Activated CD8-positive, alpha-beta memory T cell treated with anti-CD3 and anti-CD28 coated beads, Interleukin-2, amount 50 U/mL, for 1 hour (primary cell): ENCODE results near the gene SRCAP.

Experiments used
- DNase-seq: peaks from one replicate; pipeline ENCODE4 v3.0.0-alpha.2; 2020; ENCODE audit errors: extremely low read depth

SRCAP gene

DNA sequence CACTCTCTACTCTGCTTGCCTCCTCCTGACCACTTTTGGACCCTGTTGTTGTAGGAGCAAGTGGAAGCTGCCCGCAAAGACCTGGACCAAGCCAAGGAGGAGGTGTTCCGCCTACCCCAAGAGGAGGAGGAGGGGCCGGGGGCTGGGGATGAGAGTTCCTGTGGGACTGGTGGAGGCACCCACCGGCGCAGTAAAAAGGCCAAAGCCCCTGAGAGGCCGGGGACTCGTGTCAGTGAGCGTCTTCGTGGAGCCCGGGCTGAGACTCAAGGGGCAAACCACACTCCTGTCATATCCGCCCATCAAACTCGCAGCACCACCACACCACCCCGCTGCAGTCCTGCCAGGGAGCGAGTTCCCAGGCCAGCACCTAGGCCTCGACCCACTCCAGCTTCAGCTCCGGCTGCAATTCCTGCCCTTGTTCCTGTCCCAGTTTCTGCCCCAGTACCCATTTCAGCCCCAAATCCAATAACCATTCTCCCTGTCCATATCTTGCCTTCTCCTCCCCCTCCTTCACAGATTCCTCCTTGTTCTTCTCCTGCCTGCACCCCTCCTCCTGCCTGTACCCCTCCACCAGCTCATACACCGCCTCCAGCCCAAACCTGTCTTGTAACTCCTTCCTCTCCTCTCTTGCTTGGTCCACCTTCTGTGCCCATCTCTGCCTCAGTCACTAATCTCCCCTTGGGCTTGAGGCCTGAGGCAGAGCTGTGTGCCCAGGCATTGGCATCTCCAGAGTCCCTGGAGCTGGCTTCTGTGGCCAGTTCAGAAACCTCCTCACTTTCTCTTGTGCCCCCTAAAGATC, 38.2 kb downstream of the SRCAP start:
- no peak for DNase-seq

DNA sequence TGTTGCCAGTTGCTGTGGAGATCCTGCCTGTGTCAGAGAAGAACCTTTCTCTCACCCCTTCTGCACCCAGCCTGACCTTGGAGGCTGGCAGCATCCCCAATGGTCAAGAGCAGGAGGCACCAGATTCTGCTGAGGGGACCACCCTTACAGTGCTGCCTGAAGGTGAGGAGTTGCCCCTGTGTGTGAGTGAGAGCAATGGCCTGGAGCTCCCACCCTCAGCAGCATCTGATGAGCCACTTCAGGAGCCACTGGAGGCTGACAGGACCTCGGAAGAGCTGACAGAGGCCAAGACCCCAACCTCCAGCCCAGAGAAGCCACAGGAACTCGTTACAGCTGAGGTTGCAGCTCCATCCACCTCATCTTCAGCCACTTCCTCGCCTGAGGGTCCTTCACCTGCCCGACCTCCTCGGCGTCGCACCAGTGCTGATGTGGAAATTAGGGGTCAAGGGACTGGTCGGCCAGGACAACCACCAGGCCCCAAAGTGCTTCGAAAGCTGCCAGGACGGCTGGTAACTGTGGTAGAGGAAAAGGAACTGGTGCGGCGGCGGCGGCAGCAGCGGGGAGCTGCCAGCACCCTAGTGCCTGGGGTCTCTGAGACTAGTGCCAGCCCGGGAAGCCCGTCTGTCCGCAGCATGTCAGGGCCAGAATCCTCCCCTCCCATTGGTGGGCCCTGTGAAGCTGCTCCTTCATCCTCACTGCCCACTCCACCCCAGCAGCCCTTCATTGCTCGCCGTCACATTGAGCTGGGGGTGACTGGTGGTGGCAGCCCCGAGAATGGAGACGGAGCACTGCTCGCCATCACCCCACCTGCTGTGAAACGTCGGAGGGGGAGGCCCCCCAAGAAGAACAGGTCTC, 39.0 kb downstream of the SRCAP start:
- DNase-seq, result no peak

DNA sequence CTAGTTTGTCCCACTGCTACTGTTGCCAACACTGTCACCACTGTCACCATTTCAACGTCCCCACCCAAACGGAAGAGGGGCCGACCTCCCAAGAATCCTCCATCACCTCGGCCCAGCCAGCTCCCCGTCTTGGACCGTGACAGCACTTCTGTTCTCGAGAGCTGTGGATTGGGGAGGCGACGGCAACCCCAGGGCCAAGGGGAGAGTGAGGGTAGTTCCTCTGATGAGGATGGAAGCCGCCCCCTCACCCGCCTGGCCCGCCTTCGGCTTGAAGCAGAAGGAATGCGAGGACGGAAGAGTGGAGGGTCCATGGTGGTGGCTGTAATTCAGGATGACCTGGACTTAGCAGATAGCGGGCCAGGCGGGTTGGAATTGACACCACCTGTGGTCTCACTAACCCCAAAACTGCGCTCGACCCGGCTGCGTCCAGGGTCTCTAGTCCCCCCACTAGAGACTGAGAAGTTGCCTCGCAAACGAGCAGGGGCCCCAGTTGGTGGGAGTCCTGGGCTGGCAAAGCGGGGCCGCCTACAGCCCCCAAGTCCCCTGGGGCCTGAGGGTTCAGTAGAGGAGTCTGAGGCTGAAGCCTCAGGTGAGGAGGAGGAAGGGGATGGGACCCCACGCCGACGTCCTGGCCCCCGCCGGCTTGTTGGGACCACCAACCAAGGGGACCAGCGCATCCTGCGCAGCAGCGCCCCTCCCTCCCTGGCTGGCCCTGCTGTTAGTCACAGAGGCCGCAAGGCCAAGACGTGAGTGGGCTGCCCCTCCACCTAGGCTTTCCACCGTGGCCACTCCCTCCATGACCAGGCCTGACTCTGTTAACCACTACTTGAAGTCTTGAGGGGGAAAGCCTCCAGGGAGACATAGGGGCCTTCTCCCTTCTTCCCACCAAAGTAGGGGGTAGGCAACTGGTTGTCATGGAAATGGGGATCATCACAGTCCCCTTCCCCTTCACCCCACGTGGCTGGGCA, 40.3 kb downstream of the SRCAP start:
- no peak for DNase-seq

DNA sequence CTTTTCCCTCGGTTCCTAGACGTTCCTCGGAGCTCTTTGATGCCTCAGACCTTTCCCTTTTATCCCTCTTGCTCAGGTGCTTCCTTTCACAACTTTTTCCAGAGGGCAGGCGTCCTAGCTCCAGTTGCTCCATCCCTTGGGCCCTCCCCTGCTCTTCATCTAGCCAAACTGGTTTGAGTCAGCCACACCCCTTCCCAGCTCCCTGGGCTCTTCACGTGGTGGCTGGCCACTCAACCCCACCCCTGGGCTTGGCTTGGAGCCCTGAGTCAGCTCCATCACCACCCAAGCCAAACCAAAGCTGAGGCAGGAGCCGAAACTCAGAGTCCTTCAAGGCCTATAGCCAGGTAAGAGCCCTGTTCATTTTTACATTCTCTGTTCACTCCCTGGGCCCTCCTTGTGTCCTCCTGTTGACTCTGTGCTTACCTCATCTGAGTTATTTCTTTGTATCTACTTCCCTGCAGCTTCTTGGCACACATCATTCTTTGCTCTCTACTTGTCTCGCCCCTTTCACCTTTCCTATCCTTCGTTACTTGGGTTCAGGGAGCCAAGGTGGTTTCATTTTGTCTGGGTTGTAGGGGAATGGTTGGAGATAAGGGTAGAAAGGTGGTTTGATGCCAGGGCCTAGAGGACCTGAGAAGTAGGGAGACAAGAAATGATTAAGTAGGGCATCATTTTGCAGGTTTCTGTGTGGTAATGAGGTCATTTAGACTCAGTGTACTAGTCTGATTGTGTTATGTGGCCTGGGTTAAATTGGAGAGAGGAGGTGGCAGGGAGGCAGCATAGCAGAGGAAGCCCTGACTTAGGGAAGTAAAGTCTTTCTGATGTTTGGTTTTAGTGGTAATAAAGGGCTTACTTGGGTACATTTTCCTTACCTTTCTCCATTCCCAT, 41.6 kb downstream of the SRCAP start:
- no peak for DNase-seq

DNA sequence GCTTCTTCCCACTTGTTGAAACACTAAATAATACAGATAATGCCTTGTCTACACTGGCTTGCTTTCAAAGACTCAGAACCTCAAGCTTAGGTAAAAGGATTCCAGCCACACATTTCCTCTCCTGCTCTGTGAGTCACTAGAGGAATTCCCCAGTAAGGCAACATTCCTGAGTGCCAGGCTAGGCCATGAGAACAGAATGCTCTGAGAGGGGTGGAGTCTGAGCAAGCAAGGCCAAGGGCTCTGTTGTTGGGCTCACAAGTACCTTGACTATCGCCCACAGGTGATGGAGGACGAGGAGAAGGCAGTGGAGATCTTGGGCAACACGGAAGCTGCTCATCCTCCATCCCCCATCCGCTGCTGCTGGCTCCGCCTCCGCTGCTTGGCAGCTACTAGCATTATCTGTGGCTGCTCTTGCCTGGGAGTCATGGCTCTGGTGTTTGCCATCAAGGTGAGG, 42.5 kb downstream of the SRCAP start:
- no peak for DNase-seq

DNA sequence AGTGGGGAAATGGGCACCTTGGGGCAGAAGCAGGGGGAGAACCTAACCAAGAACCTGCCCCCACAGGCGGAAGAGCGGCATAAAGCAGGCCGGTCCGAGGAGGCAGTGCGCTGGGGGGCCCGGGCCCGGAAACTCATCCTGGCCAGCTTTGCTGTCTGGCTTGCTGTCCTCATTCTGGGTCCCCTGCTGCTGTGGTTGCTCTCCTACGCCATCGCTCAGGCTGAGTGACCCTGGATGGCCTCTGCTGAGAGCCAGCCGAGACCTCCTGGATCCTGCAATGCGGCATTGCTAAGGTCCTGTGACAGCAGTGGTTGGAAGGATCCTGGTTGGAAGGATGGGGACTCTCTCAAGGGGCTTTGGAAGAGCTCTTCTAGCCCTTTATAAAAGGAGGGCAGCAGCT, 44.7 kb downstream of the SRCAP start:
- no peak for DNase-seq

DNA sequence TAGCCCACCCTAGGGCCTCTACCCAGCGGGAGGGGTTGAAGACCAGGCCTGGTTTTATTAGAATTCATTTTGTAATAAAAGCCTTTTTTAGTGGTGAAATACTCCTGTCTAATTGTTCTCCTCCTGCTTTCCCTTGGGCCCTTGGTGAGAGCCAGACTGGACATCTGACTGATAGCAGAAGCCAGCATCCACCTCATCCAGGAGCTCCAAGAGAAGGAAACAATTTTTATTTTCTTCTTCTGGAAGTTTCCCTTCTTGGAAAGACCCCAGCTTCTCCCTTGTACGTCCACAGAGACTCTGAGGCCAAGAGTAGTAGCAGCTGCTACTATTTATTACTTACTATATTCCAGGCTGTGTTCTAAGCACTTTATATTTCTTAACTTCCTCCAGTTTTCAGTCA, 45.2 kb downstream of the SRCAP start:
- DNase-seq, result no peak

DNA sequence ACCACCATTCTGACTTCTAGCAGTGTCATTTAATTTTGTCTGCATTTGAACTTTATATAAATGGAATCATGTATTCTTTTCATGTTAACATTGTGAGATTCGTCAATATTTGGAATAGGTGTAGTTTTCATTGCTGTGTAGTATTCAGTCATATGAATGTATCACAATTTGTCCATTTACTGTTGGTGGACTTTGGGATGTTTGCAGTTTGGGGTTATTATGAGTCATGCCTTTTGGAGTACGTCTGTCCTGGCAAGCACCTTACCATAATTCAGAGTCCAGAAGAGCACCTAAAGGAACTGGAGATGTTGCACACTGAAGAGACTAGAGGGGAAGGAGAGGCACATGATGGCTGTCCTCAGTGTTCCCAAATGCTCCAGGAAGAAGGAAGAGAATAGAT, 46.1 kb downstream of the SRCAP start:
- DNase-seq, result no peak

DNA sequence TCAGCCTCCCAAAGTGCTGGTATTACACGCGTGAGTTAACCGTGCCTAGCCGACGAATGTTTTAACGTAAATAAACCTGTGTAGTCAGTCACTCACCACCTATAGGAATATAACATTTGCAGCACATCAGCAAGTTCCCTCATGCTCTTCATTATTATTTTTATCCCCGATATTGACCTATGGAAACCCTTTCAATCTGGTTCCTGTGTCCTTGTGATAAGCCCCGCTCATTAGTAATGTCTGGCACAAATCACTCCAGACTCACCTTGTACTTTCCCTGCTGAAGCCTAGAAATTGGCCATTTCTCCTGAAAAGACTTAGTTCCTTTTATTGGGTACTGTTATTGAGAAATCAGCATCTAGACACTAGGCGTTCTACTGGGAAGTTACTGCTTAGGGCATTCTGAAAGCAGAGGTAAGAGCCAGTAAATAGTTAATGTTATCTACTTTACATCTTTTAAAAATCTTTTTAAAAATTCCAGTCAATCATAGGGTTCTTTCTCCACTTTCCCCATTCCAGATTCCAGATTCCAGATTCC, 47.7 kb downstream of the SRCAP start:
- no peak for DNase-seq

DNA sequence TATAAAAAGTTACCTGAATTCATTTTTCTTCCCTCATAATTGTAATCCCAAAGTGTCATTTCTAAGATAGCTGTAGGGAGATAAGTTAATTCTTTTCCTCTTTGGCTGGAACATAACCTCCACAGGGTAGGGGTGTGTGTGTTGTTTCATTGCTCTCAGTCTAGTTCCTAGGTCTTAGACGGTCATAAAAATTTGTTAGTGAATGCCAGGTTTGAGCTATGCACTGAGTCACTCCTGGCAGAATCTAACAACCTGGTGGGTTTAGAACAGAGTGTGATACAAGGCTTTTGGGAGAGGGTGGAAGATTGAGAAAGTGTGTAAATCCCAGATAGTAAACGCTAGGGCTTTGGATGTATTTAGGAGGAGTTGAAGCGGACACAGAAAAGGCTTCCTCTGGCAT, 48.4 kb downstream of the SRCAP start:
- no peak for DNase-seq

DNA sequence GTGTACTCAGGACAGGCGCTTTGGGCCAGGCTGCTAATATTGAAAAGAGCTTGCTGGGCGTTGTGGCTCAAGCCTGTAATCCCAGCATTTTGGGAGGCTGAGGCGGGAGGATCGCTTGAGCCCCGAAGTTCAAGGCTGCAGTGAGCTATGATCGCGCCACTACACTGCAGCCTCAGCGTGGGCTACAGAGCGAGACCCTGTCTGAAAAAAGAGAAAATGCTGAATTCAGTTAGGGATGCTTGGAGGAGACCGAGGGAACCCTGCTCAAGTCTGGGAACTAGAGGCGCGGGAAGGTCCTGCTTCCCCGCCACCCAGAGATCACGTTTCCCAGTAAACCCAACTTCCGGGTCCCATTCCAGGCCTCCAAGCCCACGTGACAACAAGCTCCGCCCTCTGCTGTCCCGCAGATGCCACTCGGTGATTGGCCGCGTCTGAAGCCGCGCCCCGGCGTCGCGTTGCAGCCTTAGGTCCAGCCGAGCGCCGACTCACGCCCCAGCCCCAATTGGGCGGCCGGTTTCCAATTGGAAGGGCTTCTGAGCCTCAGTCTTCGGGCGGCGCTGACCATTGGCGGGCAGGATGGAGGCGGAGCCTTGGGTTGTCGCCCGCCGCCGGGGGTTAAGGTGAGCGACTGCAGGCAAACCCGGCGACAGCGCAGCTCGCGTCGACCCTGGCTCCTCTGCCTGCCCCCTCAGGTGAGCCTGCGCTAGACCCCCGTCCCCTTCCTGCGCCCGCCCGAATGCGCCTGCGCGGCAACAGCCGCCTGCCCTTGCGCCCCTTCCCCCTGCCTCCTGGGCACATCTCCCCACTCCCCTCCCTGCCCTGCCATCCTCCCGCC, 49.0 kb downstream of the SRCAP start, which contains the start of gene PHKG2:
Gene PHKG2 (plus strand): TSS at position 627 of the 835 bp plus-strand sequence. CDS start 396 bp downstream, outside the sequence.
- peak; percentile 84 for DNase-seq

DNA sequence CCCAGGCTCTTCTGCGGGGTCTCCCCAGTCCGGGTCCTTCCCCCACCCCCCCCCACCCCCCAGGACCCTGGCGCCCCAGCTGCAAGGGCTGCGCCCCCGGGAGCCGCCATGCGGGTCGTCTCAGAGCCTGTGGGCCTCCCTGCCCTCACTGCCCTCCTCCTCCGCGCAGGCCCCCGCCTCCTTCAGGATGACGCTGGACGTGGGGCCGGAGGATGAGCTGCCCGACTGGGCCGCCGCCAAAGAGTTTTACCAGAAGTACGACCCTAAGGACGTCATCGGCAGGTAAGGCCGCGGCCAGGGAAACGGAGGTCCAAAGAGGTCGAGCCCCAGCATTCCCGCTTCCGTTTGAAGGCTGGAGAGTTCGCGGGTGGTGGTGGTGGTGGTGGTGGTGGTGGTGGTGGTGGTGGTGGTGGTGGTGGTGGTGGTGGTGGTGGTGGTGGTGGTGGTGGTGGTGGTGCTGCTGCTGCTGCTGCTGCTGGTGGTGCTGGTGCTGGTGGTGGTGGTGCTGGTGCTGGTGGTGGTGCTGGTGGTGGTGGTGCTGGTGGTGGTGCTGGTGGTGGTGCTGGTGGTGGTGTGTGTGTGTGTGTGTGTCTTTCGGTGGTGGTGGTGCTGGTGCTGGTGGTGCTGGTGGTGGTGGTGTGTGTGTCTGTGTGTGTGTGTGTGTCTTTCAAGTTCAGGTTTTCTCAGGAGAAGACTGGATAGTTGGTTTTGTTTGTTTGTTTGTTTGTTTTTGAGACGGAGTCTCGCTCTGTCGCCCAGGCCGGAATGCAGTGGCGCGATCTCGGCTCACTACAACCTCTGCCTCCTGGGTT, 49.9 kb downstream of the SRCAP start:
- no peak for DNase-seq

DNA sequence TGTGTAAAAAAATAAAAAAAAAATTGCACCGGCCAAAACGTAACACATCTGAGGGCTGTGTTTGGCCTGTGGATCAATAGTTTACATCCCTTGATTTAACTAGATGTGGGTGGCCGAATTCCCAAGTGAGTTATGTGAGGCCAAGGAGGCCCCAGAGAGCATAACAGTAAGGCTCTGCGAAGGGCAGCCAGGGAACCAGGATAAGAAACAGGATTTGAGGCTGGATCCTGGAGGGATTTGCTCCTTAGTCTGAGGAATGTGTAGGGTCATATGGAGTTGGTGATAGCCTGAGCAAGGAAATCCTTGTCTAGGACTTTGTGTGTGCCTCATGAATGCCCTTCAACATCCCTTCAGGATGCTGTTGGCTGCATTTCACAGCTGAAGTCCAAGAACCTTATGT, 51.2 kb downstream of the SRCAP start:
- no peak for DNase-seq

DNA sequence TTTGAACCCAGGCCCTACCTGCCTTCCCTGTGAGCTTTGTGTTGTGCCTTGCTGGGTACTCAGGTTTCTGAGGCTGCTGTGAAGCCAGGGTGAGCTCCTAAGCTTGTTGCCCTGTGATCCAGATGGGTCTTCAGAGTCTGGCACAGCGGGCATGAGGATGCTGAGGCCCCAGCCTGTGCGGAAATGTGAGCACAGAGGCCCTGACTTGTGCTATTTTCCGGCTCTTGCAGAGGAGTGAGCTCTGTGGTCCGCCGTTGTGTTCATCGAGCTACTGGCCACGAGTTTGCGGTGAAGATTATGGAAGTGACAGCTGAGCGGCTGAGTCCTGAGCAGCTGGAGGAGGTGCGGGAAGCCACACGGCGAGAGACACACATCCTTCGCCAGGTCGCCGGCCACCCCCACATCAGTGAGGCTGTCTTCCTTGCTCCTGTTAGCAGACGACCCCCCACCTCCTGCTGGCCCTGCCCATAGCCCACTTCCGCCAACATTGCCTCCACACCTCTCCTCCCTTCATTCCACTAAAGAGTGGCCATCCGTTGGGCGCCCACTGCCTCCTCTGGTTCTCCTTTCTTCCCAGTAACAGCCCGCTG, 52.0 kb downstream of the SRCAP start:
- DNase-seq, result no peak

DNA sequence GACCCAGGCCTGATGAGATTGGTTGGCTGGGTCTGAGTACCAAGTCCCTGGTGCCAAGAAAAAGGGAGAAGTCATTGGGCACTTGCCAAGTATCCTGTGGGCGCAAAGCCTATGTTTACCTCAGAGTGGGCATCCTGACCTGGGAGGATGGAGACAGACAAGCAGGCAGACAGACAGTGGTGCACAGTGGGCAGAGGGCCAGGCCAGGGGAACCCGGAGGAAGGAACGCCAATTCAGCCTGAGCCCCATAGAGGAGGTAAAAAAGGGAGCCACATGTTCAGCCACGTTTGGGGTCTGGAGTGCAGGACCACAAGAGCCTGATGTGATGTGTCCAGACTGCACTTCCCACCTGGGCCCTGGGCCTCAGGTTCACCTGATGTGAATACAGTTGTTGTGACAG, 54.6 kb downstream of the SRCAP start:
- no peak for DNase-seq

DNA sequence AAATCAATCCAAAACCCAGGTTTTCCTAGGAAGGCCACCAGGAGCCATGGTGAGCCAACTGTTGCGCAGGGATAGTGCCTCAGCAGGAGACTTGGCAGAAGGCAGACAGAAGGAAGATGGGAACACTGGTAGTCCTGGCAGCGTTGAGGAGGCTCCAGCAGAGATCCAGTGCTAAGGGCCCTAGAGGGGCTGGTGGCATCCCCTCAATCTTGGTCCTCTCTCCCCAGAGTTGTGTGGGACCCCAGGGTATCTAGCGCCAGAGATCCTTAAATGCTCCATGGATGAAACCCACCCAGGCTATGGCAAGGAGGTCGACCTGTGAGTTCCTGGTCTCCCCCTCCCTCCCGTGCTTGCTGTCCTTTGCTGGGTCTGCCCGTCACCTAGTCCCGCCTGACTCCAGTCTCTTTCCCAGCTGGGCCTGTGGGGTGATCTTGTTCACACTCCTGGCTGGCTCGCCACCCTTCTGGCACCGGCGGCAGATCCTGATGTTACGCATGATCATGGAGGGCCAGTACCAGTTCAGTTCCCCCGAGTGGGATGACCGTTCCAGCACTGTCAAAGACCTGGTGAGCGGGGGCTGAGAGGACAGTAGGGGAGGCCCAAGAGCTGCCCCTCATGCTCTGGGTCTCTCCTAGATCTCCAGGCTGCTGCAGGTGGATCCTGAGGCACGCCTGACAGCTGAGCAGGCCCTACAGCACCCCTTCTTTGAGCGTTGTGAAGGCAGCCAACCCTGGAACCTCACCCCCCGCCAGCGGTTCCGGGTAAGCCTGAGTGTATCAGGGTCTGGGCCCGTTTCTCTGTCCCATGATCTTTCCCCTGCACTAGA, 57.2 kb downstream of the SRCAP start:
- DNase-seq, result no peak

DNA sequence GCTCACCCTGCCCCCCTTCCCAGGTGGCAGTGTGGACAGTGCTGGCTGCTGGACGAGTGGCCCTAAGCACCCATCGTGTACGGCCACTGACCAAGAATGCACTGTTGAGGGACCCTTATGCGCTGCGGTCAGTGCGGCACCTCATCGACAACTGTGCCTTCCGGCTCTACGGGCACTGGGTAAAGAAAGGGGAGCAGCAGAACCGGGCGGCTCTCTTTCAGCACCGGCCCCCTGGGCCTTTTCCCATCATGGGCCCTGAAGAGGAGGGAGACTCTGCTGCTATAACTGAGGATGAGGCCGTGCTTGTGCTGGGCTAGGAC, 57.8 kb downstream of the SRCAP start:
- no peak for DNase-seq

DNA sequence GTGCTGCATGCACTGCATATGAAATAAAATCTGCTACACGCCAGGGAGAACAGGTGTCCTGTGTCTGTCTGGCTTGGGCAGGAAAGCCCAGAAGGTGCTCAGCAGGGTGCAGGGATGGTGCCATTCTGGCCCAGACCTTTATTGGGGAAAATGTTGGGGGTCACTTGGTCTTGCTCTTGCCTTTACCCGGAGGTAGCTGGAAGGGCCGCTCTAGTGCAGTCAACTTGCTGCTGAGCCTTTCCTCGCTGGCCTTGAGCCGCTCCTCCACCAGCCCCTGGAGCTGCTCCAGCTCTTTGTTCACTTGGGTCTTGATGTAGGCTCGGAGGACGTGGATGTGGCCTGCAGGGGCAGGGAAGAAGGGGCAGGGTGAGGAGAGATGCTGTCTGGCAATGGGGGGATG, 58.3 kb downstream of the SRCAP start:
- no peak for DNase-seq
